NCI-H2029 (cell line): ENCODE measurements around the gene CLDN12.
"Not testable (repeated sequence)": the region's sequence is repeated elsewhere in the genome, so short reads cannot be mapped to it uniquely, and the experiment has no call there.

Source experiments
- DNase-seq: peaks from one replicate; lab custom pipeline; 2025; lab: John Stamatoyannopoulos, UW

CLDN12 gene

DNA sequence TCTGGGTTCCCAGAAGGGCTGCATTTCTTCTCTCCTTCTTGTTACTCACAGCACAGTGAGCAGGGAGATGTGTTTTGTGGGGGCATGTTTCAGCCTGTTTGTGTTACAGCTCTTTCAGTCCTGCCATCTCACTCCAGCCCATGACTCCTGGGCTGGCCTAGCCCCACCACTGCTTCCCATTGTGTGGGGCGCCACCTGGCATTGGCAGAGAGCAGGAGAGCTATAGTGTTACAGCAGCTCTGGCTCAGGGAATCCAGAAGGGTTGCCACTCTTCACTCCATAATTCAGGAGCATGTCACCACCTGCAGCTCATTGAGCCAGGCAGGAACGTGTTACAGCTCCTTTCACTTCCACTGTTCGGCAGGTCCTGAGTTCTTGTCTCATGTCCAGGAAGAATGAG lies 30.0 kb downstream of the CLDN12 start:
- no peak for DNase-seq

DNA sequence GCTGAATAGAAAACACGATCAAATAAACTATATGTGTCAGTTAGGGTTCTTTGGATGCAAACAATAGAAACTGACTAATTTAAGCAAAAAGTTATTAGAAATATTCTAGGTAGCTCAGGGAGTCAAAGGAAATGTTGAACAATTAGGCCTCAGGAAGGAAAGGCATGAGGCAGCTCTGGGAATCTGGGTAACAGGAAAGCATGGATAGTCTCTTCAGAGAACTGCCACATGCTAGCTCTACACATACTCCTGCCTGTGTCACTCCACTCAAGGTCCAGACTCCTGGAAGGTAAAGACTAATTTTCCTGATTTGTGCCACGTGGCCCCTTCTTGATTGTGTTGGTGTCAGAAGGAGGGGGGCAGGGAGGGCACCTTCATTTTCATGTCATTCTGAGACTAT lies 42.4 kb downstream of the CLDN12 start:
- DNase-seq: no peak

DNA sequence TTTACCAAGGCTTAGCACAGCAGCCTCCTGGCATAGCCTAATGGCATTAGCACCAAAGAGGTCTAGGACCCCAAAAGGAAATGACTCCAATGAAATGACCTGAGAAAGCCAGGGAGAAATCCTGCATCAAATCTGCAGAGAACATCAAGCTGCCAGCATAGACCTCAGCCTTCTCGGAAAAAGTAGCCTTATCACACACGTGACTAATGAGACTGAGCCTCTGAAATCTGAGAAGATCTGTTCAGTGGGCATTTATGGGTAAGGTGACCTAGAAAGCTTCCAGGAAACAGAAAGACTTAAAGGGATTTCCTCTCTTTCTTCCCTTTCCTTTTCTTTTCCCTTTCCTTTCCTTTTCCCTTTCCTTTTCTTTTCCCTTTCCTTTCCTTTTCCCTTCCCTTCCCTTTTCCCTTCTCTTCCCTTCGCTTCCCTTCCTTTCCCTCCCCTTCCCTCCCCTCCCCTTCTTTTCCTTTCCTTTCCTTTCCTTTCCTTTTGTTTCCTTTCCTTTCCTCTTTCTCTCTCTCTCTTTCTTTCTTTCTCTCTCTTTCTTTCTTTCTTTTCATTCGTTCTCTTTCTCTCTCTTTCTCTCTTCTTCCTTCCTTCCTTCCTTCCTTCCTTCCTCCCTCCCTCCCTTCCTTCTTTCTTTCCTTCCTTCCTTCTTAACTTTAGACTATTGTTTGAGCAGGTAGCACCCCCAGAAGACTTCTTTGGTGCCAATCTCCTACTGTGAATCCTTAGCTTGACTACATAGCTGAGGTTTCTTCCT lies 43.1 kb downstream of the CLDN12 start:
- no peak for DNase-seq

DNA sequence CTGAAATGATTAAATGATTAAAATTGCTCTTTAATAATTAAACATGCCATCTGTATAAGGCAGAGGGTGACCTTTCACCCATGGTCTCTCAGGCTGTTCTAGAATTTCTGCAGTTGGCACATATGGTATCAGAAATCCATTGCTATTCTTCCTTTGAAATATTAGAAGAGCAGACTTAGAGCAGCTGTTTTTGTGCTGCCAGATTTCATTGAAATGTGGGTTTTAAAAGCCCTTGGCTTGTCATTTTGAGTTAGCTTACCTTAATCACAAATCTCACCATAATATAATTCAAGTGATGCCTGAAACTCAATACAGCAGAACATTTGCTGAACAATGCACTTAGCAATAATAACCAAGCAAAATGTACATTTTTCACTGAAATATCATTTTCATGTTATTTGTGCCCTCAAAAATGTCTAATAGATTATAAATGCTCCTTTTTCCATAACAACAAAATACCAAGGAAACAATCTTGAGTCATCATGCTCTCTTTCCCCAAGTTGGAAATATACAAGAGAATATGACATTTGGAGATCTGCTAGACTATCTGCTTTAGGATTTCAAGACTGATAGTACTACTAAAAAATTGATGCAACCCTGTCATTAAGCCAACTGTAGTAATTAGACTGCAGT lies 50.1 kb downstream of the CLDN12 start:
- DNase-seq: no peak

DNA sequence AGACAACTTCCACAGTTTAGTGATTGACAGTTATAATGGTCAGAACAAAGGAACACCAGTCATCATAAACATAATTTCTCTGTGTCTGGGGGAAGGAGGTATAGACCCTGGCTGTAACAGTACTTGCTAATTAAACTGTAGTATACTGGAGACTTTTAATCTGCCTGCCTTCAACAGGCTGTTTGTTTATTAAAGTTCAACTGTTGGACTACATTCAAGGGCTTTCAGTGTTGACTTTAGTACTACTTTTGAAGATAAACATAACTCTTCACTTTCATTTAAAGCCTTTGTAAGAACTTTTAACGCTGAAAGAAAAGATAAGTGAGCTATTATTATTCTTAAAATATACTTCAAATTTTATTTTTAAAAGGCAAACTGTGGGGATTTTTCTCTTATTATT lies 50.7 kb downstream of the CLDN12 start:
- no peak for DNase-seq

DNA sequence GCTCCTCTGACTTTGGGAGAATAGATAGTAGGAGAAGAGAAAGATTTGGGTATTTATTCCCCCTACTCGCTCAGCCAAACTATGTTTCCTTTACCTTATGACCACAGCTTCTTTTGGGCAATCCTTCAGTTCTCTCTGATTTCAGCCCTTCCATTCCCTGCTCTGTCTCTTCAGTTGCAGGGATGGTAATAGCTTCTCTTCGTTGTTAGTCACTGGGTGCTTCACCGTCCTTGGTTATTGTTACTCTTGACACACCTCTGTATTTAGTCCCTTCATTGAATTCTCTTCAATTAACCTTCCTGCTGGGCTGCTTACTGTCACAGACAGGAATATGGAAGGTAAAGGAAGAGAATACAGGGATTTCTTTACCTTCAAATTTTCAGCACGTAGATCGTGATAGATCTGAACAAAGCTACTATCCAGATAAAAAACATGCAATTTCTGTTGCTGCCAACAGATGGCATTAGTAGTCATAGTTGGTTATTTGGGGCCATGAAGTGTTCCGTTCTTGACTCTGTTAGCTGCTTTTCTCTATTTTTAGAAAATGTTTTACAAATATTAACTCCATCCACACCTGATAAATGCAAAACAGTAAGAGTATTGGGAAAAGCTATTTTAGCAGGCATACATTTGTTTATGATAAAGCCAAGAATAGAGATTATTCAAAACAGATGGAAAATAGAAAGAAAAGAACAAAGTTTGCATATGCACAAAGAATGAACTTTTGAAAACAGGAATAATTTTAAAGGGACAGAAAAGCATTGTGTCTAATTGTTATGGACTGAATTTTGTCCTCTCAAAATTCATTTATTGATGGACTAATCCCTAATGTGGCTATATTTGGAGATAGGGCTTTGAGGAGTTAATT lies 52.1 kb downstream of the CLDN12 start:
- peak; percentile 20 for DNase-seq

DNA sequence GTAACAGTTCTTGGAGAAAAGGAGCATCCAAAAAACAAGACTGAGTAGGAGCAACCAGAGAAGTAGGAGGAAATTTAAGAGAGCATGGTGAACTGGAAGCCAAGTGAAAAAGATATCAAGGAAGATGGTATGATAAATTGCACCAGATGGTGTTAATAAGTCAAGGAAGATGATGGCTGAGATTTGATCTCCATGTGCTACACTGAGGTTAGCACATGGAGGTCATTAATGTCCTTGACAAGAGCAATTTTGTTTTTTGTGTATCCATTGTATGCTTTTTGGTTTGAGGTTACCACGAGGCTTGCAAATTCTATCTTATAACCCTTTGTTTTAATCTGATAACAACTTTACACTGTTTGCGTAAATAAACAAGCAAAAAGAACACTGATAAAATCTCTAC lies 54.8 kb downstream of the CLDN12 start:
- DNase-seq: no peak

DNA sequence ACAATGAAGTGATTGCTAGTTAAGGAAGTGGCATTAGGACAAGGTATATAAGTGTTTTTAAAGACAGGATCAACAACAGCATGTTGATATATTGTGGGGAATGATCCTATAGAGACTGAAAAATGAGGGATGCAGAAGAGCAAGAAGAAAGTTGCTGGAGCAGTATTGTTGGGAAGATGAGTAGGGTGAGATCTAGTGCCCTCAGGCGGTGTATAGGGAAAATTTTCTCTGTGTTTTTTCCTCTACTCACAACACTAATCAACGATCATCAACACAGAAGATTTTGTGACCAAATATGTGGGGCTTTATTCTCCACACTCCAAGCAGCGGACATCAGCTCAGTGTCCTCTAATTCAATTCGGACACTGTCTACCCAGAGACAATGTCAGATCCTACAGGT lies 56.6 kb downstream of the CLDN12 start:
- DNase-seq: no peak

DNA sequence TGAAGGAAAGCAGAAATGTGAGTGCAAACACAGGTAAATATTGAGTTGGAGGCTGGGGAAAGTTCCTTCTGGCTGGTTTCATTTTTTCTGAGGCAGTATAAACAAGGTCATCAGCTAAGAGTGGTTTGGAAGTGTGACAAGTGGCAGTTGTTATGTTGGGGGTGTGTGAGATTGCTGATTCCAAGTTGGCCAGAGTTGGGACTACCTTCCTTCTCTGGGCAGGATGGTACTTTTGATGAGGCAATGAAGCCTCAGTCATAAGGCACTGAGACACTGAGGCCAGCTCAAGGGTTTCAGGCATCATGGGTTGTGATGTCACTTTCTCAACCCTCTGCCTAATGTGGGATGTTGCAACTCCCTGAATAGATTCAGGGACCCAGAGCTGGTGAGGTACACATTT lies 58.0 kb downstream of the CLDN12 start:
- DNase-seq: no peak

DNA sequence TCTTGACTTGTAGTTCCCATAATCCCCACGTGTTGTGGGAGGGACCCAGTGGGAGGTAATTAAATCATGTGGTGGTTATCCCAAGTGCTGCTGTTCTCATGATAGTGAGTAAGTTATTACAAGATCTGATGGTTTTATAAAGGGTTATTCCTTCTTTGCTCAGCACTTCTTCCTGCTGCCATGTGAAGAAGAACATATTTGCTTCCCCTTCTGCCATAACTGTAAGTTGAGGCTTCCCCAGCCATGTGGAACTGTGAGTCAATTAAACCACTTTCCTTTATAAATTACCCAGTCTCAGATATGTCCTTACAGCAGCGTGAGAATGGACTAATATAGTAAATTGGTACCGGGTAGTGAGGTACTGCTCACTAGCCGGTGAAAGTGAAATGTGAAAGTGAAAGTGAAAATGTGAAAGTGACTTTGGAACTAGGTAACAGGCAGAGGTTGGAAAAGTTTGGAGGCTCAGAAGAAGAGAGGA lies 59.9 kb downstream of the CLDN12 start:
- DNase-seq: not testable (repeated sequence)
